Ectodermal cell (in vitro differentiated cells): ENCODE measurements around the gene RAB40C.
"Not testable (repeated sequence)": the region's sequence is repeated elsewhere in the genome, so short reads cannot be mapped to it uniquely, and the experiment has no call there.

Source experiments
- H3K27ac ChIP-seq: 2 replicates; pipeline ENCODE4 v1.7.0; 2013; ENCODE audit warnings: mild to moderate bottlenecking, low read depth, low read length; ENCODE audit not compliant: insufficient read depth, poor library complexity, severe bottlenecking
- H3K27me3 ChIP-seq: 2 replicates; pipeline ENCODE4 v1.7.0; 2013; ENCODE audit warnings: mild to moderate bottlenecking, low read length; ENCODE audit not compliant: insufficient read depth, control insufficient read depth, poor library complexity, severe bottlenecking
- H3K36me3 ChIP-seq: one replicate; pipeline ENCODE4 v1.7.0; 2013; ENCODE audit warnings: low read length; ENCODE audit not compliant: control insufficient read depth, insufficient read depth
- H3K4me1 ChIP-seq: one replicate; pipeline ENCODE4 v1.7.0; 2013; ENCODE audit warnings: low read length; ENCODE audit not compliant: control insufficient read depth, insufficient read depth
- H3K4me3 ChIP-seq: 2 replicates; pipeline ENCODE4 v1.7.0; 2013; ENCODE audit warnings: low read depth, low read length, control low read depth; ENCODE audit not compliant: insufficient read depth
- H3K9me3 ChIP-seq: 2 replicates; pipeline ENCODE4 v1.7.0; 2013; ENCODE audit warnings: mild to moderate bottlenecking, low read length, moderate library complexity; ENCODE audit not compliant: control insufficient read depth
- WGBS, 2 experiments: methylation state at CpG; one replicate each; pipeline ENCODE4 v1.1.7; 2013; ENCODE audit warnings: missing lambda C conversion rate in 2 of 2; 5-methylcytosine and 5-hydroxymethylcytosine counted together

Gene RAB40C

GRCh38 chr16:591231-591630 is 1.4 kb downstream of the RAB40C start:
- peaks cover 19% of the 10 kb centered on the region for H3K27me3 ChIP-seq
- no peak overlapping the region for H3K27ac ChIP-seq
- no peaks in the 10 kb centered on the region for H3K36me3 ChIP-seq
- H3K4me3 ChIP-seq: no peak overlapping the region
- H3K4me1 ChIP-seq: peaks cover 8% of the 10 kb centered on the region
- no peaks in the 10 kb centered on the region for H3K9me3 ChIP-seq
- WGBS, 2 experiments: 80 to 85% methylated on average over 8 of the region's 8 CpGs

GRCh38 chr16:591892-592517 is 2.1 kb downstream of the RAB40C start:
- Histone ChIP-seq H3K9me3 (no peaks in the 10 kb centered on the region), H3K27me3 (peaks cover 12% of the 10 kb centered on the region)
- whole genome bisulfite sequencing, 2 experiments: 92 to 93% methylated on average over 15 of the region's 15 CpGs

GRCh38 chr16:592518-593306 is 2.8 kb downstream of the RAB40C start:
- H3K4me3 ChIP-seq: no peak overlapping the region
- H3K36me3 ChIP-seq: no peaks in the 10 kb centered on the region
- peaks cover 8% of the 10 kb centered on the region for H3K4me1 ChIP-seq
- peaks cover 10% of the 10 kb centered on the region for H3K27me3 ChIP-seq
- H3K9me3 ChIP-seq: no peaks in the 10 kb centered on the region
- WGBS, 2 experiments: 94 to 95% methylated on average over 24 of the region's 24 CpGs
- no peak overlapping the region for H3K27ac ChIP-seq

More at GRCh38 chr16:591892-592517, 2.1 kb downstream of the RAB40C start:
- no peak overlapping the region for H3K4me3 ChIP-seq
- H3K36me3 ChIP-seq: no peaks in the 10 kb centered on the region
- no peak overlapping the region for H3K27ac ChIP-seq
- peaks cover 8% of the 10 kb centered on the region for H3K4me1 ChIP-seq

GRCh38 chr16:593406-593805 is 3.5 kb downstream of the RAB40C start:
- Histone ChIP-seq H3K9me3 (no peaks in the 10 kb centered on the region), H3K27ac (no peak overlapping the region), H3K4me3 (no peak overlapping the region), H3K27me3 (peaks cover 10% of the 10 kb centered on the region), H3K36me3 (no peaks in the 10 kb centered on the region), H3K4me1 (peaks cover 8% of the 10 kb centered on the region)
- WGBS, 2 experiments: 94 to 95% methylated on average over 9 of the region's 9 CpGs

- WGBS, 2 experiments: 87% methylated on average over 16 of the region's 16 CpGs
- no peak overlapping the region for H3K27ac ChIP-seq
Measured at GRCh38 chr16:593807-594206, 3.9 kb downstream of the RAB40C start.

GRCh38 chr16:595094-595528 is 5.2 kb downstream of the RAB40C start:
- H3K4me1 ChIP-seq: peaks cover 8% of the 10 kb centered on the region
- H3K9me3 ChIP-seq: no peaks in the 10 kb centered on the region
- H3K27ac ChIP-seq: no peak overlapping the region
- 90% methylated on average over 18 of the region's 18 CpGs for WGBS, 2 experiments
- H3K36me3 ChIP-seq: peaks cover 7% of the 10 kb centered on the region
- H3K4me3 ChIP-seq: no peak overlapping the region
- H3K27me3 ChIP-seq: peaks cover 10% of the 10 kb centered on the region

More at GRCh38 chr16:593807-594206, 3.9 kb downstream of the RAB40C start:
- peaks cover 8% of the 10 kb centered on the region for H3K4me1 ChIP-seq
- no peaks in the 10 kb centered on the region for H3K9me3 ChIP-seq
- no peak overlapping the region for H3K4me3 ChIP-seq
- peaks cover 10% of the 10 kb centered on the region for H3K27me3 ChIP-seq
- H3K36me3 ChIP-seq: peaks cover 2% of the 10 kb centered on the region

GRCh38 chr16:595942-596735 is 6.3 kb downstream of the RAB40C start:
- no peak overlapping the region for H3K27ac ChIP-seq
- H3K4me3 ChIP-seq: no peak overlapping the region
- peaks cover 7% of the 10 kb centered on the region for H3K36me3 ChIP-seq
- 95 to 97% methylated on average over 34 of the region's 34 CpGs for WGBS, 2 experiments
- no peaks in the 10 kb centered on the region for H3K9me3 ChIP-seq
- H3K4me1 ChIP-seq: peaks cover 2% of the 10 kb centered on the region
- peaks cover 1% of the 10 kb centered on the region for H3K27me3 ChIP-seq

GRCh38 chr16:596736-597060 is 6.8 kb downstream of the RAB40C start:
- no peaks in the 10 kb centered on the region for H3K9me3 ChIP-seq
- no peaks in the 10 kb centered on the region for H3K27me3 ChIP-seq
- no peaks in the 10 kb centered on the region for H3K4me1 ChIP-seq
- WGBS, 2 experiments: 95% methylated on average over 12 of the region's 12 CpGs
- peaks cover 7% of the 10 kb centered on the region for H3K36me3 ChIP-seq
- H3K4me3 ChIP-seq: no peak overlapping the region
- H3K27ac ChIP-seq: no peak overlapping the region

GRCh38 chr16:597655-598054 is 7.8 kb downstream of the RAB40C start:
- not testable (repeated sequence) for H3K4me3 ChIP-seq, H3K36me3 ChIP-seq, H3K9me3 ChIP-seq, H3K4me1 ChIP-seq, H3K27me3 ChIP-seq, H3K27ac ChIP-seq
- WGBS, 2 experiments: 91 to 96% methylated on average over 7 of the region's 7 CpGs
